HEK293 (cell line): Measurements from ENCODE around the gene KIAA0825.

Experiments
- BCL11B ChIP-seq: fragments of 450-650 bp; formaldehyde crosslinking; IDR thresholded peaks from 2 replicates; pipeline ENCODE4 v1.5.1; 2016; ENCODE audit warnings: low read depth, missing biosample characterization, missing genetic modification characterization
- FEZF1 ChIP-seq: fragments of 450-650 bp; formaldehyde crosslinking; IDR thresholded peaks from 2 replicates; pipeline ENCODE4 v1.5.1; 2016; ENCODE audit warnings: missing biosample characterization, missing genetic modification characterization
- KLF10 ChIP-seq: fragments of 450-650 bp; IDR thresholded peaks from 2 replicates; pipeline ENCODE4 v1.5.1; 2018; ENCODE audit warnings: missing biosample characterization, mild to moderate bottlenecking, missing genetic modification characterization
- KLF16 ChIP-seq: fragments of 450-650 bp; formaldehyde crosslinking; IDR thresholded peaks from 2 replicates; pipeline ENCODE4 v1.5.1; 2017; ENCODE audit warnings: missing biosample characterization, missing genetic modification characterization
- OSR2 ChIP-seq: fragments of 450-650 bp; formaldehyde crosslinking; IDR thresholded peaks from 2 replicates; pipeline ENCODE4 v1.5.1; 2016; ENCODE audit warnings: missing biosample characterization, missing genetic modification characterization
- PRDM1 ChIP-seq: fragments of 450-650 bp; formaldehyde crosslinking; IDR thresholded peaks from 2 replicates; pipeline ENCODE4; 2016; ENCODE audit warnings: missing biosample characterization, missing genetic modification characterization
- SCRT1 ChIP-seq: fragments of 450-650 bp; formaldehyde crosslinking; IDR thresholded peaks from 2 replicates; pipeline ENCODE4 v1.5.1; 2016; ENCODE audit warnings: missing biosample characterization, missing genetic modification characterization, borderline replicate concordance
- SETDB1 ChIP-seq: IDR thresholded peaks from one replicate; pipeline ENCODE4 v1.6.1; 2017; ENCODE audit warnings: mild to moderate bottlenecking, low read length, moderate library complexity, mixed read lengths; ENCODE audit not compliant: insufficient read length
- YY2 ChIP-seq: fragments of 450-650 bp; formaldehyde crosslinking; IDR thresholded peaks from 2 replicates; pipeline ENCODE4 v1.5.1; 2016; ENCODE audit warnings: missing biosample characterization, missing genetic modification characterization
- ZBTB11 ChIP-seq: fragments of 450-650 bp; formaldehyde crosslinking; conservative IDR thresholded peaks from 2 replicates; pipeline ENCODE4 v1.5.1; 2016; ENCODE audit warnings: low read depth, missing biosample characterization, missing genetic modification characterization
- ZBTB17 ChIP-seq: fragments of 450-650 bp; formaldehyde crosslinking; IDR thresholded peaks from 2 replicates; pipeline ENCODE4 v1.5.1; 2016; ENCODE audit warnings: missing biosample characterization, missing genetic modification characterization
- ZBTB26 ChIP-seq: fragments of 450-650 bp; formaldehyde crosslinking; optimal IDR thresholded peaks from 2 replicates; pipeline ENCODE3; 2016; ENCODE audit warnings: missing biosample characterization, mild to moderate bottlenecking, missing genetic modification characterization
- ZEB2 ChIP-seq: fragments of 450-650 bp; formaldehyde crosslinking; IDR thresholded peaks from 2 replicates; pipeline ENCODE4 v1.5.1; 2016; ENCODE audit warnings: missing biosample characterization, missing genetic modification characterization
- ZFP3 ChIP-seq: fragments of 450-650 bp; formaldehyde crosslinking; IDR thresholded peaks from 2 replicates; pipeline ENCODE4 v1.5.1; 2016; ENCODE audit warnings: low read depth, missing biosample characterization, missing genetic modification characterization
- ZIC2 ChIP-seq: fragments of 450-650 bp; formaldehyde crosslinking; IDR thresholded peaks from 2 replicates; pipeline ENCODE4 v1.5.1; 2016; ENCODE audit warnings: missing biosample characterization, missing genetic modification characterization
- ZNF138 ChIP-seq: fragments of 450-650 bp; formaldehyde crosslinking; IDR thresholded peaks from 2 replicates; pipeline ENCODE4 v1.5.1; 2016; ENCODE audit warnings: missing biosample characterization, missing genetic modification characterization, borderline replicate concordance
- ZNF175 ChIP-seq: fragments of 450-650 bp; formaldehyde crosslinking; IDR thresholded peaks from 2 replicates; pipeline ENCODE4 v1.5.1; 2016; ENCODE audit warnings: missing biosample characterization, missing genetic modification characterization
- ZNF24 ChIP-seq: fragments of 450-650 bp; formaldehyde crosslinking; IDR thresholded peaks from 2 replicates; pipeline ENCODE4 v1.5.1; 2016; ENCODE audit warnings: missing biosample characterization, missing genetic modification characterization
- ZNF354C ChIP-seq: fragments of 450-650 bp; formaldehyde crosslinking; IDR thresholded peaks from 2 replicates; pipeline ENCODE4 v1.5.1; 2016; ENCODE audit warnings: missing biosample characterization, missing genetic modification characterization, low read depth, borderline replicate concordance
- ZNF510 ChIP-seq: fragments of 450-650 bp; formaldehyde crosslinking; IDR thresholded peaks from 2 replicates; pipeline ENCODE4 v1.5.1; 2018; ENCODE audit warnings: mild to moderate bottlenecking, missing genetic modification characterization, missing biosample characterization; ENCODE audit not compliant: insufficient replicate concordance
- ZNF549 ChIP-seq: fragments of 450-650 bp; IDR thresholded peaks from 2 replicates; pipeline ENCODE4 v1.5.1; 2018; ENCODE audit warnings: missing biosample characterization, missing genetic modification characterization, mild to moderate bottlenecking, inconsistent platforms, moderate library complexity
- ZNF555 ChIP-seq: fragments of 450-650 bp; formaldehyde crosslinking; conservative IDR thresholded peaks from 2 replicates; pipeline ENCODE4 v1.5.1; 2017; ENCODE audit warnings: missing biosample characterization, mild to moderate bottlenecking, missing genetic modification characterization, inconsistent platforms
- ZNF600 ChIP-seq: fragments of 450-650 bp; formaldehyde crosslinking; IDR thresholded peaks from 2 replicates; pipeline ENCODE4 v1.5.1; 2016; ENCODE audit warnings: missing biosample characterization, missing genetic modification characterization
- ZNF610 ChIP-seq: fragments of 450-650 bp; formaldehyde crosslinking; IDR thresholded peaks from 2 replicates; pipeline ENCODE4 v1.5.1; 2016; ENCODE audit warnings: missing biosample characterization, missing genetic modification characterization, borderline replicate concordance
- ZNF623 ChIP-seq: fragments of 450-650 bp; formaldehyde crosslinking; IDR thresholded peaks from 2 replicates; pipeline ENCODE4 v1.5.1; 2016; ENCODE audit warnings: missing biosample characterization, missing genetic modification characterization
- ZNF707 ChIP-seq: fragments of 450-650 bp; formaldehyde crosslinking; IDR thresholded peaks from 2 replicates; pipeline ENCODE4 v1.5.1; 2016; ENCODE audit warnings: missing biosample characterization, missing genetic modification characterization
- ZNF747 ChIP-seq: fragments of 450-650 bp; formaldehyde crosslinking; IDR thresholded peaks from 2 replicates; pipeline ENCODE4 v1.5.1; 2016; ENCODE audit warnings: missing biosample characterization, missing genetic modification characterization
- ZNF843 ChIP-seq: fragments of 450-650 bp; formaldehyde crosslinking; IDR thresholded peaks from 2 replicates; pipeline ENCODE4 v1.5.1; 2016; ENCODE audit warnings: missing biosample characterization, missing genetic modification characterization
- ZSCAN16 ChIP-seq: fragments of 450-650 bp; formaldehyde crosslinking; IDR thresholded peaks from 2 replicates; pipeline ENCODE4 v1.5.1; 2016; ENCODE audit warnings: missing biosample characterization, missing genetic modification characterization
- ZSCAN30 ChIP-seq: fragments of 450-650 bp; IDR thresholded peaks from 2 replicates; pipeline ENCODE4 v1.5.1; 2018; ENCODE audit warnings: missing biosample characterization, mild to moderate bottlenecking, missing genetic modification characterization, moderate library complexity
- ZSCAN4 ChIP-seq: fragments of 450-650 bp; formaldehyde crosslinking; IDR thresholded peaks from 2 replicates; pipeline ENCODE4 v1.5.1; 2017; ENCODE audit warnings: missing biosample characterization, missing genetic modification characterization
- TF ChIP-seq, protein P1 (sequence below): fragments of 450-650 bp; formaldehyde crosslinking; IDR thresholded peaks from 2 replicates; pipeline ENCODE4 v1.5.1; 2016; ENCODE audit warnings: missing biosample characterization, missing genetic modification characterization, borderline replicate concordance
- TF ChIP-seq, protein P2 (sequence below): fragments of 450-650 bp; formaldehyde crosslinking; IDR thresholded peaks from 2 replicates; pipeline ENCODE4 v1.5.1; 2016; ENCODE audit warnings: missing biosample characterization, missing genetic modification characterization

The KIAA0825 gene

GRCh38 chr5:94111209-94112004 lies 507.0 kb downstream of the KIAA0825 start (continued):
- TF ChIP-seq, protein P1, sequence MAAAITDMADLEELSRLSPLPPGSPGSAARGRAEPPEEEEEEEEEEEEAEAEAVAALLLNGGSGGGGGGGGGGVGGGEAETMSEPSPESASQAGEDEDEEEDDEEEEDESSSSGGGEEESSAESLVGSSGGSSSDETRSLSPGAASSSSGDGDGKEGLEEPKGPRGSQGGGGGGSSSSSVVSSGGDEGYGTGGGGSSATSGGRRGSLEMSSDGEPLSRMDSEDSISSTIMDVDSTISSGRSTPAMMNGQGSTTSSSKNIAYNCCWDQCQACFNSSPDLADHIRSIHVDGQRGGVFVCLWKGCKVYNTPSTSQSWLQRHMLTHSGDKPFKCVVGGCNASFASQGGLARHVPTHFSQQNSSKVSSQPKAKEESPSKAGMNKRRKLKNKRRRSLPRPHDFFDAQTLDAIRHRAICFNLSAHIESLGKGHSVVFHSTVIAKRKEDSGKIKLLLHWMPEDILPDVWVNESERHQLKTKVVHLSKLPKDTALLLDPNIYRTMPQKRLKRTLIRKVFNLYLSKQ (tag by site-specific recombination): no peak
- TF ChIP-seq KLF10 (tag by site-specific recombination): no peak
- peak; percentile 43; the same call in 1 of the 2 replicates for TF ChIP-seq KLF16 (tag by site-specific recombination)
- TF ChIP-seq ZNF354C (tag by site-specific recombination): no peak
- TF ChIP-seq ZNF138: no peak
- no peak for TF ChIP-seq ZSCAN16 (tag by site-specific recombination)
- TF ChIP-seq ZNF175: no peak
- 0 out of 2 replicates have a peak, but pooled peaks have one; percentile 19 for TF ChIP-seq ZSCAN4 (tag by site-specific recombination)
- no peak for TF ChIP-seq ZFP3 (tag by site-specific recombination)
- TF ChIP-seq ZBTB11 (tag by site-specific recombination): peak; percentile 95
- TF ChIP-seq, protein P2, sequence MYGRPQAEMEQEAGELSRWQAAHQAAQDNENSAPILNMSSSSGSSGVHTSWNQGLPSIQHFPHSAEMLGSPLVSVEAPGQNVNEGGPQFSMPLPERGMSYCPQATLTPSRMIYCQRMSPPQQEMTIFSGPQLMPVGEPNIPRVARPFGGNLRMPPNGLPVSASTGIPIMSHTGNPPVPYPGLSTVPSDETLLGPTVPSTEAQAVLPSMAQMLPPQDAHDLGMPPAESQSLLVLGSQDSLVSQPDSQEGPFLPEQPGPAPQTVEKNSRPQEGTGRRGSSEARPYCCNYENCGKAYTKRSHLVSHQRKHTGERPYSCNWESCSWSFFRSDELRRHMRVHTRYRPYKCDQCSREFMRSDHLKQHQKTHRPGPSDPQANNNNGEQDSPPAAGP (tag by site-specific recombination): peak; percentile 63; the same call in 1 of the 2 replicates
- no peak for TF ChIP-seq ZNF510 (tag by site-specific recombination)
- peak; percentile 29 for TF ChIP-seq ZIC2
- peak; percentile 75 for TF ChIP-seq PRDM1
- peak; percentile 15 for TF ChIP-seq SETDB1
- TF ChIP-seq YY2 (tag by site-specific recombination): no peak
- no peak; the same call in 1 of the 2 replicates for TF ChIP-seq BCL11B
- no peak for TF ChIP-seq ZNF623
- TF ChIP-seq ZSCAN30 (tag by site-specific recombination): peak; percentile 55
- TF ChIP-seq ZEB2 (tag by site-specific recombination): peak; percentile 89
- no peak for TF ChIP-seq ZNF555
- no peak for TF ChIP-seq ZNF707 (tag by site-specific recombination)
- TF ChIP-seq SCRT1: no peak
- peak; percentile 89 for TF ChIP-seq ZNF600 (tag by site-specific recombination)
- TF ChIP-seq ZNF843 (tag by site-specific recombination): peak; percentile 37
- no peak; the same call in 1 of the 2 replicates for TF ChIP-seq OSR2
- TF ChIP-seq ZNF747: no peak
- TF ChIP-seq FEZF1 (tag by site-specific recombination): no peak
- TF ChIP-seq ZBTB26 (tag by site-specific recombination): peak; percentile 53
- TF ChIP-seq ZNF24 (tag by site-specific recombination): 0 out of 2 replicates have a peak, but pooled peaks have one; percentile 59
- TF ChIP-seq ZBTB17: peak; percentile 94
- no peak; the same call in none of the 2 replicates for TF ChIP-seq ZNF610
- no peak for TF ChIP-seq ZNF549 (tag by site-specific recombination)
